ENCODE measurements around the gene CNTNAP3. TPM values are rescaled to one million over a fixed set of nuclear protein-coding genes. Genes with fewer than 3 reads are reported as not detected.
"Not testable (repeated sequence)": the region's sequence is repeated elsewhere in the genome, so short reads cannot be mapped to it uniquely, and the experiment has no call there.

The CNTNAP3 gene
- total and polyA plus RNA-seq, 7 experiments from 2014 or later = not detected

- H3K27me3 ChIP-seq (ENCODE audit: control insufficient read depth in 2 of 2, insufficient read depth in 2 of 2, low read length in 2 of 2); POLR2A ChIA-PET; H3K4me3 Mint-ChIP-seq; H3K27ac Mint-ChIP-seq; H3K36me3 Mint-ChIP-seq; CTCF ChIA-PET; H3K4me1 ChIP-seq (ENCODE audit: control insufficient read depth in 2 of 2, insufficient read depth in 2 of 2, low read length in 2 of 2); H3K36me3 ChIP-seq (ENCODE audit: control insufficient read depth in 2 of 3, insufficient read depth in 3 of 3, low read length in 3 of 3); H3K9me3 Mint-ChIP-seq; H3K9me3 ChIP-seq (ENCODE audit: control insufficient read depth in 2 of 3, low read length in 3 of 3); ATAC-seq; H3K27me3 Mint-ChIP-seq; DNase-seq; intact Hi-C loops (cut with micrococcal nuclease); H3K4me3 ChIP-seq (ENCODE audit: low read length); H3K27ac ChIP-seq (ENCODE audit: low read depth, low read length); H3K4me1 Mint-ChIP-seq: not testable (repeated sequence)
Measured at GRCh38 chr9:39205842-39206241, 82.1 kb downstream of the CNTNAP3 start.

- H3K27ac ChIP-seq (ENCODE audit: low read depth, low read length); H3K4me3 Mint-ChIP-seq; H3K27me3 ChIP-seq (ENCODE audit: control insufficient read depth in 2 of 2, insufficient read depth in 2 of 2, low read length in 2 of 2); H3K9me3 ChIP-seq (ENCODE audit: control insufficient read depth in 2 of 3, low read length in 3 of 3); intact Hi-C loops (cut with micrococcal nuclease); H3K4me1 Mint-ChIP-seq; H3K27me3 Mint-ChIP-seq; DNase-seq; CTCF ChIA-PET; POLR2A ChIA-PET; H3K27ac Mint-ChIP-seq; H3K4me1 ChIP-seq (ENCODE audit: control insufficient read depth in 2 of 2, insufficient read depth in 2 of 2, low read length in 2 of 2); ATAC-seq; H3K36me3 Mint-ChIP-seq; H3K4me3 ChIP-seq (ENCODE audit: low read length); H3K36me3 ChIP-seq (ENCODE audit: control insufficient read depth in 2 of 3, insufficient read depth in 3 of 3, low read length in 3 of 3); H3K9me3 Mint-ChIP-seq: not testable (repeated sequence)
Measured at GRCh38 chr9:39200412-39200811, 87.6 kb downstream of the CNTNAP3 start.

GRCh38 chr9:39198000-39198709 is 89.8 kb downstream of the CNTNAP3 start:
- H3K4me1 ChIP-seq (ENCODE audit: control insufficient read depth in 2 of 2, insufficient read depth in 2 of 2, low read length in 2 of 2); H3K27ac ChIP-seq (ENCODE audit: low read depth, low read length); H3K4me3 ChIP-seq (ENCODE audit: low read length); H3K27ac Mint-ChIP-seq; H3K27me3 ChIP-seq (ENCODE audit: control insufficient read depth in 2 of 2, insufficient read depth in 2 of 2, low read length in 2 of 2); H3K27me3 Mint-ChIP-seq; ATAC-seq; H3K9me3 Mint-ChIP-seq; POLR2A ChIA-PET; H3K36me3 Mint-ChIP-seq; H3K4me3 Mint-ChIP-seq; intact Hi-C loops (cut with micrococcal nuclease); H3K36me3 ChIP-seq (ENCODE audit: control insufficient read depth in 2 of 3, insufficient read depth in 3 of 3, low read length in 3 of 3); H3K4me1 Mint-ChIP-seq; CTCF ChIA-PET; H3K9me3 ChIP-seq (ENCODE audit: control insufficient read depth in 2 of 3, low read length in 3 of 3); DNase-seq: not testable (repeated sequence)

- H3K36me3 Mint-ChIP-seq; H3K27ac ChIP-seq (ENCODE audit: low read depth, low read length); H3K4me3 Mint-ChIP-seq; H3K9me3 ChIP-seq (ENCODE audit: control insufficient read depth in 2 of 3, low read length in 3 of 3); H3K36me3 ChIP-seq (ENCODE audit: control insufficient read depth in 2 of 3, insufficient read depth in 3 of 3, low read length in 3 of 3); H3K27me3 Mint-ChIP-seq; POLR2A ChIA-PET; H3K9me3 Mint-ChIP-seq; H3K27me3 ChIP-seq (ENCODE audit: control insufficient read depth in 2 of 2, insufficient read depth in 2 of 2, low read length in 2 of 2); H3K4me1 ChIP-seq (ENCODE audit: control insufficient read depth in 2 of 2, insufficient read depth in 2 of 2, low read length in 2 of 2); H3K4me3 ChIP-seq (ENCODE audit: low read length); CTCF ChIA-PET; DNase-seq; ATAC-seq; H3K4me1 Mint-ChIP-seq; intact Hi-C loops (cut with micrococcal nuclease); H3K27ac Mint-ChIP-seq: not testable (repeated sequence)
Measured at GRCh38 chr9:39171370-39171769, 116.6 kb downstream of the CNTNAP3 start.

GRCh38 chr9:39157714-39158113 is 130.3 kb downstream of the CNTNAP3 start:
- H3K27ac Mint-ChIP-seq; H3K4me1 ChIP-seq (ENCODE audit: control insufficient read depth in 2 of 2, insufficient read depth in 2 of 2, low read length in 2 of 2); CTCF ChIA-PET; H3K4me1 Mint-ChIP-seq; H3K4me3 ChIP-seq (ENCODE audit: low read length); DNase-seq; H3K27me3 ChIP-seq (ENCODE audit: control insufficient read depth in 2 of 2, insufficient read depth in 2 of 2, low read length in 2 of 2); H3K36me3 Mint-ChIP-seq; H3K36me3 ChIP-seq (ENCODE audit: control insufficient read depth in 2 of 3, insufficient read depth in 3 of 3, low read length in 3 of 3); ATAC-seq; H3K4me3 Mint-ChIP-seq; intact Hi-C loops (cut with micrococcal nuclease); H3K9me3 ChIP-seq (ENCODE audit: control insufficient read depth in 2 of 3, low read length in 3 of 3); POLR2A ChIA-PET; H3K27me3 Mint-ChIP-seq; H3K9me3 Mint-ChIP-seq; H3K27ac ChIP-seq (ENCODE audit: low read depth, low read length): not testable (repeated sequence)

GRCh38 chr9:39132826-39133552 is 155.0 kb downstream of the CNTNAP3 start:
- H3K27me3 Mint-ChIP-seq; H3K4me3 Mint-ChIP-seq; H3K27ac Mint-ChIP-seq; DNase-seq; H3K4me1 Mint-ChIP-seq; H3K36me3 Mint-ChIP-seq; H3K27ac ChIP-seq (ENCODE audit: low read depth, low read length); ATAC-seq; H3K9me3 ChIP-seq (ENCODE audit: control insufficient read depth in 2 of 3, low read length in 3 of 3); CTCF ChIA-PET; H3K27me3 ChIP-seq (ENCODE audit: control insufficient read depth in 2 of 2, insufficient read depth in 2 of 2, low read length in 2 of 2); H3K4me3 ChIP-seq (ENCODE audit: low read length); H3K4me1 ChIP-seq (ENCODE audit: control insufficient read depth in 2 of 2, insufficient read depth in 2 of 2, low read length in 2 of 2); H3K9me3 Mint-ChIP-seq; H3K36me3 ChIP-seq (ENCODE audit: control insufficient read depth in 2 of 3, insufficient read depth in 3 of 3, low read length in 3 of 3); POLR2A ChIA-PET; intact Hi-C loops (cut with micrococcal nuclease): not testable (repeated sequence)

- ATAC-seq; H3K4me1 Mint-ChIP-seq; intact Hi-C loops (cut with micrococcal nuclease); CTCF ChIA-PET; H3K27ac Mint-ChIP-seq; H3K4me3 ChIP-seq (ENCODE audit: low read length); POLR2A ChIA-PET; H3K27ac ChIP-seq (ENCODE audit: low read depth, low read length); H3K4me3 Mint-ChIP-seq; H3K36me3 ChIP-seq (ENCODE audit: control insufficient read depth in 2 of 3, insufficient read depth in 3 of 3, low read length in 3 of 3); H3K27me3 ChIP-seq (ENCODE audit: control insufficient read depth in 2 of 2, insufficient read depth in 2 of 2, low read length in 2 of 2); H3K9me3 ChIP-seq (ENCODE audit: control insufficient read depth in 2 of 3, low read length in 3 of 3); H3K27me3 Mint-ChIP-seq; DNase-seq; H3K4me1 ChIP-seq (ENCODE audit: control insufficient read depth in 2 of 2, insufficient read depth in 2 of 2, low read length in 2 of 2); H3K36me3 Mint-ChIP-seq: not testable (repeated sequence)
- H3K9me3 Mint-ChIP-seq = peaks cover 0 to 11% (median 2%) of the 10 kb centered on the region in 11 donors
Measured at GRCh38 chr9:39121401-39121800, 166.6 kb downstream of the CNTNAP3 start.
